ENCODE measurements around the gene SYT15.
"Not testable (repeated sequence)": the region's sequence is repeated elsewhere in the genome, so short reads cannot be mapped to it uniquely, and the experiment has no call there.

The SYT15 gene

DNA sequence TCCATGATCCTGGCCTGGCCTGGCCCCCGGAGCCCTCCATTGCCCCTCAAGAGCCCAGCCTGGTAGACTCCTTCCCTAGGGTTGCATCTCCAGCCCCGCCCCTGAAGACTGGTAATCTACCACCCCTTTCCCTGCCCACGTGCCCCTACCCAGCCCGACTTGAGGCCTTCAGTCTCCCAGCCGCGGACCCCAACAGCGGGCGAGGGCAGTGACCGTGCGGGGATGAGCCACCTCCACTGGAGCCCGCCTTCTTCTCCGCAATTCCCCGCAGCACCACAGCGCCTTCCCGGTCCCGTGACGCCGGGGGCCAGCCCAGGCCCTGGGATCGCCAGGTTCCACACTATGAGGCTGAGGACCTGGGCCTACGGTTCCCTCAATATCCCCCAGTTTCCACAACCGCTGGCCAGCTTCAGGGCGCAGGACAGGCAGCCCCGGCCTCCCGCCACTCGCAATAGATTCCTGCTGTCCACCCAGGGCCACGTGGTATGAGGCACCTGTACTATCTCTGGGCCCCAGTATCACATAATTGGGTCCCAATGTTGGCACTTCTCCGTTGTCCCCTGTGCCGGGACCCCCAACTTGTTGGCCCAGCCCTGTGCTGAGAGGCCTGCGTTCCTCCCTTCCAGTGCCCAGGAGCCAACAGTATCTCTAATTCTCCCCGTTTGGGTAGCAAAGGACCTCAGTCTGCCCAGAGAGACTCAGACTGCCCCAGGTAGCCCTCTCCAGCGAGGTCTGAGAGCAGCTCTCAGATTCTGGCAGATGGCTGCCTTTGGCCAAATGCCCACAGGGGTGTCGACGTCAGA lies 21.4 kb upstream of the SYT15 start:
- Histone ChIP-seq H3K4me3 (ENCODE audit: low read depth in 1 of 5, low read length in 5 of 5) (no peak overlapping the region), H3K4me1 (ENCODE audit: control insufficient read depth in 5 of 5, insufficient read depth in 5 of 5, low read length in 5 of 5) (peaks cover 0 to 7% (median 6%) of the 10 kb centered on the region in 5 donors), H3K9ac (ENCODE audit: low read length in 5 of 5) (no peak overlapping the region), H3K27ac (ENCODE audit: low read depth, low read length) (no peak overlapping the region), H3K9me3 (ENCODE audit: control insufficient read depth in 5 of 5, low read length in 5 of 5) (no peaks in the 10 kb centered on the region), H3K36me3 (ENCODE audit: control insufficient read depth in 5 of 5, insufficient read depth in 5 of 5, low read length in 5 of 5) (no peaks in the 10 kb centered on the region), H3K27me3 (ENCODE audit: control insufficient read depth in 5 of 5, insufficient read depth in 4 of 5, low read length in 5 of 5) (peaks cover 43 to 63% (median 52%) of the 10 kb centered on the region in 5 donors)

GRCh38 chr10:46558122-46558391 lies 20.9 kb upstream of the SYT15 start:
- H3K9ac ChIP-seq (ENCODE audit: low read length in 5 of 5): no peak overlapping the region
- no peaks in the 10 kb centered on the region for H3K9me3 ChIP-seq (ENCODE audit: control insufficient read depth in 5 of 5, low read length in 5 of 5)
- peaks cover 43 to 63% (median 49%) of the 10 kb centered on the region in 5 donors for H3K27me3 ChIP-seq (ENCODE audit: control insufficient read depth in 5 of 5, insufficient read depth in 4 of 5, low read length in 5 of 5)
- no peak overlapping the region for H3K27ac ChIP-seq (ENCODE audit: low read depth, low read length)
- H3K4me1 ChIP-seq (ENCODE audit: control insufficient read depth in 5 of 5, insufficient read depth in 5 of 5, low read length in 5 of 5): peaks cover 0 to 7% (median 6%) of the 10 kb centered on the region in 5 donors
- no peak overlapping the region for H3K4me3 ChIP-seq (ENCODE audit: low read depth in 1 of 5, low read length in 5 of 5)
- no peaks in the 10 kb centered on the region for H3K36me3 ChIP-seq (ENCODE audit: control insufficient read depth in 5 of 5, insufficient read depth in 5 of 5, low read length in 5 of 5)

DNA sequence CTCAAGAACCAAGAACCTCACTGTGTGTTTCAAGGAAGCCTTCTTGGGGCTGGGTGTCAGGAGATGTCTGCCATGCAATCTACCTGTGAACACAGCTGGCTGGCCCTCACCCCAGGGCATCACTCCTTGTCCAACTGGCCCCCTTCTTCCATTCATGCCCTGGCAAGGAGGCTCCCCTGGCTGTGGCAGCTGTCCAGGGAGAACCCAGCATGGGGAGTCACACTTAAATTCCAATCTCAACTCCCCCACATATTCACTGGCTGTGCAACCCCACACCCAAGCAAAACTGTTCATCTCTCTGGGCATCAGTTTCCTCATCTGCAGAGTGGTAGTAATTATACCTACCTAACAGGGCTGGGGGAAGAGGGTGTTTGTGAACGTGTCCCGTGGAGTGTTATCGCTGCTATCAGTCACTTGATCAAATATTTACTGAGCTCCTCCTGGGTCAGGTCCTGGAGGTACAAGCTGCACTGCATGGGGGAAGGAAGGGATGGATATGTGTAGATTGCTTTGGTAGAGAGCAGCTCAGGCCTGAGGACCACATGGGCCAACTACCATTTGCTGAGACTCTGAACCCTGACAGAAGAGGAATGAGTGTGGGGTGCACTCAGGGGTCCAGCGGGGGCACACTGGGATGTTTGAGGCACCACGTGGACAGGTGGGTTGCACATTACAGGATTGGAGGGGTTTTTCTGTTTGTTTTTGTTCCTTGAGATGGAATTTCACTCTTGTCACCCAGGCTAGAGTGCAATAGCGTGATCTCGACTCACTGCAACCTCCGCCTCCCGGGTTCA lies 20.3 kb upstream of the SYT15 start:
- Histone ChIP-seq H3K27me3 (ENCODE audit: control insufficient read depth in 5 of 5, insufficient read depth in 4 of 5, low read length in 5 of 5) (peaks cover 43 to 61% (median 45%) of the 10 kb centered on the region in 5 donors), H3K4me3 (ENCODE audit: low read depth in 1 of 5, low read length in 5 of 5) (no peak overlapping the region), H3K9me3 (ENCODE audit: control insufficient read depth in 5 of 5, low read length in 5 of 5) (no peaks in the 10 kb centered on the region), H3K4me1 (ENCODE audit: control insufficient read depth in 5 of 5, insufficient read depth in 5 of 5, low read length in 5 of 5) (peaks cover 0 to 7% (median 6%) of the 10 kb centered on the region in 5 donors), H3K36me3 (ENCODE audit: control insufficient read depth in 5 of 5, insufficient read depth in 5 of 5, low read length in 5 of 5) (no peaks in the 10 kb centered on the region), H3K27ac (ENCODE audit: low read depth, low read length) (no peak overlapping the region), H3K9ac (ENCODE audit: low read length in 5 of 5) (no peak overlapping the region)

GRCh38 chr10:46559231-46559671 lies 19.7 kb upstream of the SYT15 start:
- H3K27me3 ChIP-seq (ENCODE audit: control insufficient read depth in 5 of 5, insufficient read depth in 4 of 5, low read length in 5 of 5): peaks cover 40 to 56% (median 41%) of the 10 kb centered on the region in 5 donors
- H3K36me3 ChIP-seq (ENCODE audit: control insufficient read depth in 5 of 5, insufficient read depth in 5 of 5, low read length in 5 of 5): no peaks in the 10 kb centered on the region
- H3K9ac ChIP-seq (ENCODE audit: low read length in 5 of 5): no peak overlapping the region
- H3K4me3 ChIP-seq (ENCODE audit: low read depth in 1 of 5, low read length in 5 of 5): no peak overlapping the region
- H3K4me1 ChIP-seq (ENCODE audit: control insufficient read depth in 5 of 5, insufficient read depth in 5 of 5, low read length in 5 of 5): peaks cover 0 to 7% (median 6%) of the 10 kb centered on the region in 5 donors
- H3K27ac ChIP-seq (ENCODE audit: low read depth, low read length): no peak overlapping the region
- no peaks in the 10 kb centered on the region for H3K9me3 ChIP-seq (ENCODE audit: control insufficient read depth in 5 of 5, low read length in 5 of 5)

GRCh38 chr10:46560381-46560780 lies 18.5 kb upstream of the SYT15 start:
- Histone ChIP-seq H3K4me3 (ENCODE audit: low read depth in 1 of 5, low read length in 5 of 5) (no peak overlapping the region), H3K9me3 (ENCODE audit: control insufficient read depth in 5 of 5, low read length in 5 of 5) (no peaks in the 10 kb centered on the region), H3K9ac (ENCODE audit: low read length in 5 of 5) (no peak overlapping the region), H3K27me3 (ENCODE audit: control insufficient read depth in 5 of 5, insufficient read depth in 4 of 5, low read length in 5 of 5) (peaks cover 34 to 45% (median 36%) of the 10 kb centered on the region in 5 donors), H3K27ac (ENCODE audit: low read depth, low read length) (no peak overlapping the region), H3K4me1 (ENCODE audit: control insufficient read depth in 5 of 5, insufficient read depth in 5 of 5, low read length in 5 of 5) (peaks cover 0 to 7% (median 6%) of the 10 kb centered on the region in 5 donors), H3K36me3 (ENCODE audit: control insufficient read depth in 5 of 5, insufficient read depth in 5 of 5, low read length in 5 of 5) (no peaks in the 10 kb centered on the region)

GRCh38 chr10:46560952-46561351 lies 18.0 kb upstream of the SYT15 start:
- H3K9me3 ChIP-seq (ENCODE audit: control insufficient read depth in 5 of 5, low read length in 5 of 5): no peaks in the 10 kb centered on the region
- H3K27ac ChIP-seq (ENCODE audit: low read depth, low read length): no peak overlapping the region
- no peaks in the 10 kb centered on the region for H3K36me3 ChIP-seq (ENCODE audit: control insufficient read depth in 5 of 5, insufficient read depth in 5 of 5, low read length in 5 of 5)
- H3K9ac ChIP-seq (ENCODE audit: low read length in 5 of 5): no peak overlapping the region
- H3K4me3 ChIP-seq (ENCODE audit: low read depth in 1 of 5, low read length in 5 of 5): no peak overlapping the region
- H3K4me1 ChIP-seq (ENCODE audit: control insufficient read depth in 5 of 5, insufficient read depth in 5 of 5, low read length in 5 of 5): peaks cover 0 to 6% (median 4%) of the 10 kb centered on the region in 5 donors
- peaks cover 28 to 39% (median 30%) of the 10 kb centered on the region in 5 donors for H3K27me3 ChIP-seq (ENCODE audit: control insufficient read depth in 5 of 5, insufficient read depth in 4 of 5, low read length in 5 of 5)

DNA sequence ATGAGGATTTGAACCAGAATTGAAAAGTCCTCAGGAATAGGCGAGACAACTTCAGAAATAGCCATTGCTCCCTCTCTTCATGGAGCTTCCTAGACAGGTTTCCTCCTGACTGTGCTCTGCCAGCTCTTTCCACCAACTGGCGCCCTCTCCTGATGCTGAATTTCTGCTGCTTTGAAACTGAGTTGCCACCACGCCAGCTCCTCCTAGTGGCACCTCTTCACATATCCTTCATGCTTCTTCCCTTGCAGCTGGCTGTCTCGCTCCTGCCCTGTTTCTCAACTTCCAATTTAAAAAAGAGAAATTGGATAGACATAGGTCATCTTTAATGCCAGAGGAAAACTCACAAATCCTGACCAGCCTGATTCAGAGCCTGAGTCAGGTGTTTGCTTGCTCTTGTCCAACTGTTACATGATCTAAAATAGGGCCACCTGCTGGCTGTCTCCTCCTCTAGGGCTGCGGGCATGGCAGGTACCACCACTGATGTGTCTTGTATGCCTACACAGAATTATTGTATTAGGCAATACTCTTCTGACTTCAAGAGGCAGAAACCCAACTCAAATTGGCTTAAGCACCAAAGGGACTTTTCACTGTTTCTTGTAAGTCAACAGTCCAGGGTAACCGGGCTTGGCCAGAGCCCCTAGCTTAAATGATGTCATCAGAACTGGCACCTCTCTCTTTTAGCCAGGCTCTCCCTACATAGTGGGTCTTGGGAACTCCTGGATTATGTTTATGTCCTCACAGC lies 13.2 kb upstream of the SYT15 start:
- not testable (repeated sequence) for H3K9me3 ChIP-seq (ENCODE audit: control insufficient read depth in 5 of 5, low read length in 5 of 5); H3K4me3 ChIP-seq (ENCODE audit: low read depth in 1 of 5, low read length in 5 of 5); H3K4me1 ChIP-seq (ENCODE audit: control insufficient read depth in 5 of 5, insufficient read depth in 5 of 5, low read length in 5 of 5); H3K9ac ChIP-seq (ENCODE audit: low read length in 5 of 5); H3K27me3 ChIP-seq (ENCODE audit: control insufficient read depth in 5 of 5, insufficient read depth in 4 of 5, low read length in 5 of 5); H3K36me3 ChIP-seq (ENCODE audit: control insufficient read depth in 5 of 5, insufficient read depth in 5 of 5, low read length in 5 of 5); H3K27ac ChIP-seq (ENCODE audit: low read depth, low read length)

GRCh38 chr10:46567151-46567550 lies 11.8 kb upstream of the SYT15 start:
- not testable (repeated sequence) for H3K9ac ChIP-seq (ENCODE audit: low read length in 5 of 5); H3K27ac ChIP-seq (ENCODE audit: low read depth, low read length); H3K4me1 ChIP-seq (ENCODE audit: control insufficient read depth in 5 of 5, insufficient read depth in 5 of 5, low read length in 5 of 5); H3K36me3 ChIP-seq (ENCODE audit: control insufficient read depth in 5 of 5, insufficient read depth in 5 of 5, low read length in 5 of 5); H3K4me3 ChIP-seq (ENCODE audit: low read depth in 1 of 5, low read length in 5 of 5); H3K27me3 ChIP-seq (ENCODE audit: control insufficient read depth in 5 of 5, insufficient read depth in 4 of 5, low read length in 5 of 5); H3K9me3 ChIP-seq (ENCODE audit: control insufficient read depth in 5 of 5, low read length in 5 of 5)

- H3K4me1 ChIP-seq (ENCODE audit: control insufficient read depth in 5 of 5, insufficient read depth in 5 of 5, low read length in 5 of 5); H3K36me3 ChIP-seq (ENCODE audit: control insufficient read depth in 5 of 5, insufficient read depth in 5 of 5, low read length in 5 of 5); H3K9me3 ChIP-seq (ENCODE audit: control insufficient read depth in 5 of 5, low read length in 5 of 5); H3K27me3 ChIP-seq (ENCODE audit: control insufficient read depth in 5 of 5, insufficient read depth in 4 of 5, low read length in 5 of 5); H3K9ac ChIP-seq (ENCODE audit: low read length in 5 of 5); H3K4me3 ChIP-seq (ENCODE audit: low read depth in 1 of 5, low read length in 5 of 5); H3K27ac ChIP-seq (ENCODE audit: low read depth, low read length): not testable (repeated sequence)
These were observed 8.3 kb upstream of the SYT15 start for GRCh38 chr10:46570655-46571054.

DNA sequence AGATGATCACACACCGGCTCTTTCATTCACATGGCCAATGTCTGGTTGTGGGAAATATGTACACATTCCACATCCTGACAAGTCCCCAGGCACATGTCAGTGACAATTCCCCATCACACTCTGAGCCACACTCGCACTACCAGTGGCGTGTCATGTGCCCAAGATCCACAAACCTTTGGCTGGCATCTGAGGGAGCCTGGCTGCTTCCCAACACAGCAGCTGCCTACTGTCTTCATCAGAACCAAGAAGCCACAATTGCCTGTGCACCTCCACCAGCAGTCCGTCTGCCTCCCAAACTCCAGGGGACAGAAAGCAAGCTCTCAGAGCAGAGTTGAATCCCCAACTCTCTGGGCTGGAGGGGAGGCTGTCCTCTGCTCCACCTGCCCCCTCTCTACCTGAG lies 6.2 kb upstream of the SYT15 start:
- not testable (repeated sequence) for H3K27ac ChIP-seq (ENCODE audit: low read depth, low read length); H3K36me3 ChIP-seq (ENCODE audit: control insufficient read depth in 5 of 5, insufficient read depth in 5 of 5, low read length in 5 of 5); H3K27me3 ChIP-seq (ENCODE audit: control insufficient read depth in 5 of 5, insufficient read depth in 4 of 5, low read length in 5 of 5); H3K9ac ChIP-seq (ENCODE audit: low read length in 5 of 5); H3K4me3 ChIP-seq (ENCODE audit: low read depth in 1 of 5, low read length in 5 of 5); H3K9me3 ChIP-seq (ENCODE audit: control insufficient read depth in 5 of 5, low read length in 5 of 5); H3K4me1 ChIP-seq (ENCODE audit: control insufficient read depth in 5 of 5, insufficient read depth in 5 of 5, low read length in 5 of 5)
